Liver (tissue), 9 donors: Measurements from ENCODE around the gene B3GALNT1. TPM values are rescaled to one million over a fixed set of nuclear protein-coding genes. Genes with fewer than 3 reads are reported as not detected.

Experiments used
- DNase-seq: peaks from one replicate; pipeline ENCODE4 v3.0.0-alpha.2; 2017; ENCODE audit warnings: low spot score
- H3K27ac ChIP-seq, 2 donors: one replicate each; pipeline ENCODE4 v1.7.0; 2013; ENCODE audit warnings: inconsistent platforms in 2 of 2, low read length in 2 of 2, control low read depth in 1 of 2, low read depth in 1 of 2, mild to moderate bottlenecking in 1 of 2
- H3K27me3 ChIP-seq, 4 donors: one replicate each; pipeline versions ENCODE4 v1.6.1 to v1.7.0; 2013; ENCODE audit warnings: low read length in 3 of 4, inconsistent platforms in 1 of 4, mild to moderate bottlenecking in 1 of 4, moderate library complexity in 1 of 4; ENCODE audit not compliant: control insufficient read depth in 4 of 4, insufficient read depth in 4 of 4
- H3K36me3 ChIP-seq, 4 donors: one replicate each; pipeline versions ENCODE4 v1.6.1 to v1.7.0; 2013; ENCODE audit warnings: low read length in 3 of 4, mild to moderate bottlenecking in 3 of 4, low read depth in 1 of 4, moderate library complexity in 1 of 4; ENCODE audit not compliant: control insufficient read depth in 4 of 4, insufficient read depth in 3 of 4
- H3K4me1 ChIP-seq, 4 donors: one replicate each; pipeline versions ENCODE4 v1.6.1 to v1.7.0; 2013; ENCODE audit warnings: low read length in 3 of 4, mild to moderate bottlenecking in 3 of 4, moderate library complexity in 1 of 4; ENCODE audit not compliant: control insufficient read depth in 4 of 4, insufficient read depth in 4 of 4
- H3K4me3 ChIP-seq, 3 donors: one replicate each; pipeline versions ENCODE4 v1.6.1 to v1.7.0; 2013; ENCODE audit warnings: low read length in 3 of 3, control low read depth in 1 of 3, low read depth in 1 of 3, mild to moderate bottlenecking in 1 of 3
- H3K9ac ChIP-seq, 2 donors: one replicate each; pipeline ENCODE4 v1.7.0; 2013; ENCODE audit warnings: low read length in 2 of 2, mild to moderate bottlenecking in 2 of 2, moderate library complexity in 2 of 2, control low read depth in 1 of 2, low read depth in 1 of 2
- H3K9me3 ChIP-seq, 4 donors: one replicate each; pipeline versions ENCODE4 v1.6.1 to v1.7.0; 2013; ENCODE audit warnings: low read length in 3 of 4; ENCODE audit not compliant: control insufficient read depth in 4 of 4
- EGR1 ChIP-seq, 2 donors: IDR thresholded peaks; 2 replicates each; pipeline ENCODE4 v1.6.1; 2016 to 2018; ENCODE audit warnings: antibody characterized with exemption in 2 of 2, low read depth in 2 of 2
- FOXA1 ChIP-seq: IDR thresholded peaks from 2 replicates; pipeline ENCODE4 v1.6.1; 2016; ENCODE audit warnings: antibody characterized with exemption
- FOXA2 ChIP-seq: IDR thresholded peaks from 2 replicates; pipeline ENCODE4 v1.6.1; 2016; ENCODE audit warnings: antibody characterized with exemption
- GABPA ChIP-seq, 2 donors: IDR thresholded peaks in 1 of 2; conservative IDR thresholded peaks in 1 of 2; 2 replicates each; pipeline ENCODE4 v1.6.1; 2016; ENCODE audit warnings: antibody characterized with exemption in 2 of 2, mild to moderate bottlenecking in 1 of 2, moderate library complexity in 1 of 2
- HNF4A ChIP-seq, 2 donors: conservative IDR thresholded peaks; 2 replicates each; pipeline ENCODE4 v1.6.1; 2016; ENCODE audit warnings: antibody characterized with exemption in 2 of 2, mild to moderate bottlenecking in 2 of 2
- HNF4G ChIP-seq: IDR thresholded peaks from 2 replicates; pipeline ENCODE4 v1.6.1; 2016; ENCODE audit warnings: antibody characterized with exemption
- JUND ChIP-seq, 2 donors: IDR thresholded peaks; 2 replicates each; pipeline ENCODE4 v1.6.1; 2016; ENCODE audit warnings: antibody characterized with exemption in 2 of 2
- NR2F2 ChIP-seq: IDR thresholded peaks from 2 replicates; pipeline ENCODE4 v1.6.1; 2016; ENCODE audit warnings: antibody characterized with exemption
- RAD21 ChIP-seq, 2 donors: IDR thresholded peaks; 2 replicates each; pipeline ENCODE4 v1.6.1; 2016; ENCODE audit warnings: antibody characterized with exemption in 2 of 2, mild to moderate bottlenecking in 2 of 2
- RXRA ChIP-seq, 2 donors: IDR thresholded peaks; 2 replicates each; pipeline ENCODE4 v1.6.1; 2017 to 2018; ENCODE audit warnings: antibody characterized with exemption in 2 of 2, mild to moderate bottlenecking in 1 of 2
- TAF1 ChIP-seq: conservative IDR thresholded peaks from 2 replicates; pipeline ENCODE4 v1.6.1; 2016; ENCODE audit warnings: antibody characterized with exemption, mild to moderate bottlenecking
- YY1 ChIP-seq: IDR thresholded peaks from 2 replicates; pipeline ENCODE4 v1.6.1; 2016; ENCODE audit warnings: antibody characterized with exemption, mild to moderate bottlenecking
- WGBS: extraction: QIAGEN DNeasy Blood & Tissue Kit; methylation state at CpG from one replicate; pipeline ENCODE4 v1.1.7; 2013; 5-methylcytosine and 5-hydroxymethylcytosine counted together
- polyA plus RNA-seq, 2 donors: library from polyadenylated mRNA; stranded (reverse) in 1 of 2; unstranded in 1 of 2; fragments of 200-250 nt in 1 of 2; fragments of >200 nt in 1 of 2; fragmentation: Nextera tagmentation in 1 of 2; extraction: Ambion mirVana in 1 of 2; gene quantifications; one replicate each; pipeline versions ENCODE4 v1.2.1 to v1.2.3, GENCODE V29; 2013 to 2015
- total RNA-seq, 2 donors: library from RNA; depleted of rRNA; stranded (reverse); fragments of >200 nt; gene quantifications; one replicate each; pipeline ENCODE4 v1.2.3, GENCODE V29; 2014
- TF ChIP-seq, protein P1 (sequence below): IDR thresholded peaks from 2 replicates; pipeline ENCODE4 v1.6.1; 2016; ENCODE audit warnings: antibody characterized with exemption
- TF ChIP-seq, protein P2 (sequence below): IDR thresholded peaks from 2 replicates; pipeline ENCODE4 v1.6.1; 2016; ENCODE audit warnings: antibody characterized with exemption, mild to moderate bottlenecking
- TF ChIP-seq, protein P3 (sequence below): IDR thresholded peaks from 2 replicates; pipeline ENCODE4 v1.6.1; 2016; ENCODE audit warnings: antibody characterized with exemption
- donor health status: healthy.
- donor health status: healthy.
- donor health status: healthy.
- donor health status: healthy.
- donor health status: healthy.

B3GALNT1 gene
- total and polyA plus RNA-seq, 4 donors: 0.56 to 23.7 (median 1.00) TPM

DNA sequence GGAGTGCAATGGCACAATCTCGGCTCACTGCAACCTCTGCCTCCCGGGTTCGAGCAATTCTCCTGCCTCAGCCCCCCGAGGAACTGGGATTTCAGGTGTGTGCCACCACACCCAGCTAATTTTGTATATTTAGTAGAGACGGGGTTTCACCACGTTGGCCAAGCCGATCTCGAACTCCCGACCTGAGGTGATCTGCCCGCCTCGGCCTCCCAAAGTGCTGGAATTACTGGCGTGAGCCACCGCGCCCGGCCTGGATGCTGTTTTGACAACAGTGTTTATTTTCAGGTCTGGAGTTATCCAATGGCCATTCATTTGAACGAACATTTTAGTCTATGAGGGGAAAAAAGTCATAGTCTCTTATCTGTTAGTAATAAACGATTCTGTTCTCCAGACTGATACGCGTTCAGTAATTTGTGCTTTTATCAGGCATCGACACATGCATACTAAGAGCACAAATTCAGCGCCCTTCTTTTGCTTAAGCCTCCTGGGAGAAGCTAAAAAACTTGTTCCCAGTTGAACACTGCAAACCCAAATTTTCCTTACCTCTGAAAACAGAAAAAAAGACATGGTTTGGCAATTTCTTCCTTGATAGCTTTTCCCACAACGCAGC is 1.3 kb downstream of the B3GALNT1 start:
- peak overlapping the region in 2 of 3 donors; percentile 70 to 83 for H3K4me3 ChIP-seq
- no peak for TF ChIP-seq TAF1
- TF ChIP-seq JUND (IDR thresholded peaks at IDR 0.05): no peak
- TF ChIP-seq FOXA2: no peak
- no peak for TF ChIP-seq NR2F2
- TF ChIP-seq, protein P1, sequence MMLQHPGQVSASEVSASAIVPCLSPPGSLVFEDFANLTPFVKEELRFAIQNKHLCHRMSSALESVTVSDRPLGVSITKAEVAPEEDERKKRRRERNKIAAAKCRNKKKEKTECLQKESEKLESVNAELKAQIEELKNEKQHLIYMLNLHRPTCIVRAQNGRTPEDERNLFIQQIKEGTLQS: no peak
- TF ChIP-seq RXRA (IDR thresholded peaks at IDR 0.05): no peak
- TF ChIP-seq, protein P2, sequence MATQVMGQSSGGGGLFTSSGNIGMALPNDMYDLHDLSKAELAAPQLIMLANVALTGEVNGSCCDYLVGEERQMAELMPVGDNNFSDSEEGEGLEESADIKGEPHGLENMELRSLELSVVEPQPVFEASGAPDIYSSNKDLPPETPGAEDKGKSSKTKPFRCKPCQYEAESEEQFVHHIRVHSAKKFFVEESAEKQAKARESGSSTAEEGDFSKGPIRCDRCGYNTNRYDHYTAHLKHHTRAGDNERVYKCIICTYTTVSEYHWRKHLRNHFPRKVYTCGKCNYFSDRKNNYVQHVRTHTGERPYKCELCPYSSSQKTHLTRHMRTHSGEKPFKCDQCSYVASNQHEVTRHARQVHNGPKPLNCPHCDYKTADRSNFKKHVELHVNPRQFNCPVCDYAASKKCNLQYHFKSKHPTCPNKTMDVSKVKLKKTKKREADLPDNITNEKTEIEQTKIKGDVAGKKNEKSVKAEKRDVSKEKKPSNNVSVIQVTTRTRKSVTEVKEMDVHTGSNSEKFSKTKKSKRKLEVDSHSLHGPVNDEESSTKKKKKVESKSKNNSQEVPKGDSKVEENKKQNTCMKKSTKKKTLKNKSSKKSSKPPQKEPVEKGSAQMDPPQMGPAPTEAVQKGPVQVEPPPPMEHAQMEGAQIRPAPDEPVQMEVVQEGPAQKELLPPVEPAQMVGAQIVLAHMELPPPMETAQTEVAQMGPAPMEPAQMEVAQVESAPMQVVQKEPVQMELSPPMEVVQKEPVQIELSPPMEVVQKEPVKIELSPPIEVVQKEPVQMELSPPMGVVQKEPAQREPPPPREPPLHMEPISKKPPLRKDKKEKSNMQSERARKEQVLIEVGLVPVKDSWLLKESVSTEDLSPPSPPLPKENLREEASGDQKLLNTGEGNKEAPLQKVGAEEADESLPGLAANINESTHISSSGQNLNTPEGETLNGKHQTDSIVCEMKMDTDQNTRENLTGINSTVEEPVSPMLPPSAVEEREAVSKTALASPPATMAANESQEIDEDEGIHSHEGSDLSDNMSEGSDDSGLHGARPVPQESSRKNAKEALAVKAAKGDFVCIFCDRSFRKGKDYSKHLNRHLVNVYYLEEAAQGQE: no peak
- no peak for TF ChIP-seq YY1
- no peak for TF ChIP-seq GABPA (IDR thresholded peaks at IDR 0.05 in 1 of 2, conservative IDR thresholded peaks at IDR 0.05 in 1 of 2)
- TF ChIP-seq HNF4A (conservative IDR thresholded peaks at IDR 0.05): no peak
- no peak for TF ChIP-seq FOXA1
- TF ChIP-seq EGR1 (IDR thresholded peaks at IDR 0.05; ENCODE audit: low read depth in 2 of 2): no peak
- TF ChIP-seq RAD21 (IDR thresholded peaks at IDR 0.05): no peak
- H3K9me3 ChIP-seq: no peaks in the 10 kb centered on the region
- H3K27me3 ChIP-seq: no peaks in the 10 kb centered on the region
- 88% methylated on average over 22 of the region's 22 CpGs for WGBS
- no peaks in the 10 kb centered on the region for H3K36me3 ChIP-seq
- H3K9ac ChIP-seq: no peak overlapping the region
- peaks cover 0 to 15% (median 5%) of the 10 kb centered on the region in 4 donors for H3K4me1 ChIP-seq
- no peak overlapping the region for H3K27ac ChIP-seq
- no peak for DNase-seq

DNA sequence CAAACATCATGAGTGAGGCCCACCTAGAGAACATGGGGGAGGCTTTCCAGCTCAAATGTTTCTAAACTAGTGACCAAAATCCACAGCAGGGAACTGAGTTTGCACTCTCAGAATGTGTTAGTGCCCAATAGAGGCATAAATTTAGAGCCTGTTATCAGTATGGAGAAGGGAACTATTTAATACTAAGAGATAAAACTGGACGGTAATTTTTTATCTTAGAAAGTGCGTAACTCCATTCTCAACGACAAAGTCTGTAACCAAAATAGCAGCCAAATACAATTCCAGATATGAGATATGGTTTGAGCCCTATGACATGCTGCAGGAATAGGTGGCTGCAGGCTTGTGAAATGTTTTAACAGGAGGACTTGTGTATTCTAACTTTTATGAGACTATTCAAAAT is 3.5 kb downstream of the B3GALNT1 start:
- no peak overlapping the region for H3K4me3 ChIP-seq
- peaks cover 0 to 15% (median 5%) of the 10 kb centered on the region in 4 donors for H3K4me1 ChIP-seq
- WGBS: 91% methylated on average over 3 of the region's 3 CpGs
- H3K36me3 ChIP-seq: no peaks in the 10 kb centered on the region
- TF ChIP-seq FOXA2: no peak
- no peak for TF ChIP-seq TAF1
- TF ChIP-seq, protein P1: no peak
- no peak for TF ChIP-seq NR2F2
- TF ChIP-seq FOXA1: no peak
- TF ChIP-seq RXRA (IDR thresholded peaks at IDR 0.05): no peak
- TF ChIP-seq JUND (IDR thresholded peaks at IDR 0.05): no peak
- TF ChIP-seq, protein P2: no peak
- TF ChIP-seq YY1: no peak
- TF ChIP-seq HNF4G: no peak
- TF ChIP-seq, protein P3, sequence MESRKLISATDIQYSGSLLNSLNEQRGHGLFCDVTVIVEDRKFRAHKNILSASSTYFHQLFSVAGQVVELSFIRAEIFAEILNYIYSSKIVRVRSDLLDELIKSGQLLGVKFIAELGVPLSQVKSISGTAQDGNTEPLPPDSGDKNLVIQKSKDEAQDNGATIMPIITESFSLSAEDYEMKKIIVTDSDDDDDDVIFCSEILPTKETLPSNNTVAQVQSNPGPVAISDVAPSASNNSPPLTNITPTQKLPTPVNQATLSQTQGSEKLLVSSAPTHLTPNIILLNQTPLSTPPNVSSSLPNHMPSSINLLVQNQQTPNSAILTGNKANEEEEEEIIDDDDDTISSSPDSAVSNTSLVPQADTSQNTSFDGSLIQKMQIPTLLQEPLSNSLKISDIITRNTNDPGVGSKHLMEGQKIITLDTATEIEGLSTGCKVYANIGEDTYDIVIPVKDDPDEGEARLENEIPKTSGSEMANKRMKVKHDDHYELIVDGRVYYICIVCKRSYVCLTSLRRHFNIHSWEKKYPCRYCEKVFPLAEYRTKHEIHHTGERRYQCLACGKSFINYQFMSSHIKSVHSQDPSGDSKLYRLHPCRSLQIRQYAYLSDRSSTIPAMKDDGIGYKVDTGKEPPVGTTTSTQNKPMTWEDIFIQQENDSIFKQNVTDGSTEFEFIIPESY: no peak
- TF ChIP-seq RAD21 (IDR thresholded peaks at IDR 0.05): no peak
- no peak for TF ChIP-seq GABPA (IDR thresholded peaks at IDR 0.05 in 1 of 2, conservative IDR thresholded peaks at IDR 0.05 in 1 of 2)
- no peak for TF ChIP-seq HNF4A (conservative IDR thresholded peaks at IDR 0.05)
- H3K27ac ChIP-seq: no peak overlapping the region
- H3K9me3 ChIP-seq: no peaks in the 10 kb centered on the region
- DNase-seq: no peak
- no peak overlapping the region for H3K9ac ChIP-seq
- H3K27me3 ChIP-seq: no peaks in the 10 kb centered on the region
